Measurements from ENCODE around the gene NDEL1. TPM values are rescaled to one million over a fixed set of nuclear protein-coding genes. Genes with fewer than 3 reads are reported as not detected.

The NDEL1 gene
- total and polyA plus RNA-seq, 9 of the 15 experiments (the other 6 are each of a cell fraction or from before 2014, with no cell fraction given) = 0.86 to 30.5 (median 22.7) TPM

- TF ChIP-seq GATAD2B (IDR thresholded peaks at IDR 0.05; ENCODE audit: borderline replicate concordance) (no peak), RFX7 (CRISPR knock-in tag; IDR thresholded peaks at IDR 0.05) (no peak), NR0B1 (IDR thresholded peaks at IDR 0.05; ENCODE audit: partially characterized antibody) (no peak), ZNF280B (CRISPR knock-in tag; IDR thresholded peaks at IDR 0.05) (no peak), ATF3 (IDR thresholded peaks at IDR 0.05) (peak; percentile 77), ATF3 (CRISPR knock-in tag; conservative IDR thresholded peaks at IDR 0.05) (no peak), SNAPC5 (CRISPR knock-in tag; IDR thresholded peaks at IDR 0.05) (no peak), BRD4 (IDR thresholded peaks at IDR 0.05) (no peak), ZNF655 (CRISPR knock-in tag; IDR thresholded peaks at IDR 0.05) (no peak), RB1 (IDR thresholded peaks at IDR 0.05; ENCODE audit: low read depth) (peak; percentile 47; the same call in 1 of the 2 replicates), XRCC5 (IDR thresholded peaks at IDR 0.05; ENCODE audit: low read depth, low read length) (no peak), NFIC (IDR thresholded peaks at IDR 0.05) (no peak), ZNF75A (CRISPR knock-in tag; IDR thresholded peaks at IDR 0.05) (no peak), THRA (IDR thresholded peaks at IDR 0.05) (no peak), POLR2A (conservative IDR thresholded peaks at IDR 0.05) (no peak), NFATC3 (IDR thresholded peaks at IDR 0.05) (no peak), JUNB (CRISPR knock-in tag; conservative IDR thresholded peaks at IDR 0.05) (no peak), SMARCA4 (IDR thresholded peaks at IDR 0.05) (no peak), CC2D1A (IDR thresholded peaks at IDR 0.05) (0 out of 2 replicates have a peak, but pooled peaks have one; percentile 14), ZNF431 (CRISPR knock-in tag; IDR thresholded peaks at IDR 0.05) (no peak), HOMEZ (CRISPR knock-in tag; IDR thresholded peaks at IDR 0.05) (no peak), ZNF586 (CRISPR knock-in tag; conservative IDR thresholded peaks at IDR 0.05) (no peak)
These were observed 25.5 kb upstream of the NDEL1 start (continued) for GRCh38 chr17:8409966-8410882.

Measured in K562 (cell line).